GM19463 (cell line): ENCODE measurements around the gene LRRC8E.
"Not testable (repeated sequence)": the region's sequence is repeated elsewhere in the genome, so short reads cannot be mapped to it uniquely, and the experiment has no call there.

Source experiments
- ATAC-seq: cut with Tn5 transposase; IDR thresholded peaks from one replicate; pipeline ENCODE4 v1.9.1; 2021; ENCODE audit warnings: mild to moderate bottlenecking, moderate library complexity; ENCODE audit not compliant: unreplicated experiment

LRRC8E gene

GRCh38 chr19:7883796-7884570 lies 4.3 kb upstream of the LRRC8E start:
- no peak for ATAC-seq

GRCh38 chr19:7885818-7886217 lies 2.5 kb upstream of the LRRC8E start:
- no peak for ATAC-seq

- no peak for ATAC-seq
Measured at GRCh38 chr19:7887408-7888144, 734 bp upstream of the LRRC8E start.

GRCh38 chr19:7888826-7889217 lies 512 bp downstream of the LRRC8E start:
- ATAC-seq, result no peak

GRCh38 chr19:7893362-7894101 lies 5.2 kb downstream of the LRRC8E start:
- not testable (repeated sequence) for ATAC-seq

GRCh38 chr19:7894612-7895309 lies 6.5 kb downstream of the LRRC8E start:
- no peak for ATAC-seq

GRCh38 chr19:7895565-7895964 lies 7.3 kb downstream of the LRRC8E start:
- no peak for ATAC-seq

- ATAC-seq, result no peak
Measured at GRCh38 chr19:7897292-7897691, 9.0 kb downstream of the LRRC8E start.

GRCh38 chr19:7898967-7899366 lies 10.7 kb downstream of the LRRC8E start:
- ATAC-seq, result no peak

GRCh38 chr19:7899751-7900378 lies 11.6 kb downstream of the LRRC8E start:
- ATAC-seq, result no peak

- ATAC-seq, result no peak
Measured at GRCh38 chr19:7900401-7900870, 12.1 kb downstream of the LRRC8E start.

- ATAC-seq, result no peak
Measured at GRCh38 chr19:7900931-7901330, 12.6 kb downstream of the LRRC8E start.

- no peak for ATAC-seq
Measured at GRCh38 chr19:7901337-7901736, 13.0 kb downstream of the LRRC8E start.

GRCh38 chr19:7902796-7903243 lies 14.5 kb downstream of the LRRC8E start:
- ATAC-seq, result no peak

GRCh38 chr19:7903244-7904073 lies 15.1 kb downstream of the LRRC8E start, which contains the start of gene MAP2K7:
Gene MAP2K7 (plus strand): TSS chr19:7903877. CDS start chr19:7903945, 68 bp downstream.
- peak; percentile 91 for ATAC-seq

GRCh38 chr19:7904074-7905020 lies 16.0 kb downstream of the LRRC8E start:
- peak; percentile 13 for ATAC-seq

GRCh38 chr19:7905268-7905667 lies 17.0 kb downstream of the LRRC8E start:
- ATAC-seq, result no peak

GRCh38 chr19:7905859-7906258 lies 17.5 kb downstream of the LRRC8E start:
- ATAC-seq, result no peak
